Mammary epithelial cell (primary cell): ENCODE data around the gene CMTM3.

Source experiments
- CTCF ChIP-seq, 2 donors: IDR thresholded peaks in 1 of 2; conservative IDR thresholded peaks in 1 of 2; 2 replicates each; pipeline ENCODE4 v1.5.1; 2011 to 2012; ENCODE audit warnings: inconsistent platforms in 2 of 2, low read length in 2 of 2, mild to moderate bottlenecking in 2 of 2, control low read depth in 1 of 2, low read depth in 1 of 2; ENCODE audit not compliant: insufficient read depth in 1 of 2; ENCODE audit errors: extremely low read depth in 1 of 2
- EZH2 ChIP-seq: IDR thresholded peaks from 2 replicates; pipeline ENCODE4 v1.6.1; 2012; ENCODE audit warnings: low read length, inconsistent platforms, borderline replicate concordance

DNA sequence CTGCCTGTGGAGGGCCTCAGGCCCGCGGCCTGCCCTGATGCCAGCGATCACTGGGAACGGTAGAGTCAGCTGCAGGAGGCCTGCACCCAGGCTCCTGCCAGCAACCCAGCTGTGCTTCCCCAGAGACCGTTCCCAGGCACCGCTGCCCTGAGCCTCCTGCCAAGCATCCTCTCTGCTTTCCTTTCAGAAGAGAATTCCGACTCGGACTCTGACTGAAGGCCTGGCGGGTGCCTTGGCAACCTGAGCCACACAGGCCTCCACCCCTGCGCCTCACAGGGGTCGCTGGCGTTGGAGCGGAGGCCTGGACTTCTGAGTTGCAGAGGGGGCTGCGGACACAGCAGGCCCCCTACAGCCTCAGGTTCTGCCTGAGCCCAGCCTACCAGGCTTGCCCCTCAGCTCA is 7.9 kb downstream of the CMTM3 start:
- TF ChIP-seq CTCF (conservative IDR thresholded peaks at IDR 0.05 in 1 of 2, IDR thresholded peaks at IDR 0.05 in 1 of 2; ENCODE audit: extremely low read depth in 1 of 2, insufficient read depth in 1 of 2, low read depth in 1 of 2, low read length in 2 of 2) (no peak), EZH2 (no peak)
